OCI-LY1 (cell line): ENCODE data around the gene GOPC.

Source experiments
- H2AFZ ChIP-seq: fragments of 200-600 bp; sonication (generic), shearing (Covaris generic); 2 replicates; pipeline ENCODE4 v1.6.0; 2014; ENCODE audit warnings: antibody characterized with exemption, mild to moderate bottlenecking, low read length
- H3F3A ChIP-seq: fragments of 200-600 bp; sonication (generic), shearing (Covaris generic); 2 replicates; pipeline ENCODE4 v1.6.0; 2014; ENCODE audit warnings: mild to moderate bottlenecking, antibody characterized with exemption, low read length, moderate library complexity; ENCODE audit not compliant: insufficient read depth
- H3K27ac ChIP-seq: fragments of 200-600 bp; sonication (generic); 2 replicates; pipeline ENCODE4 v1.5.1; 2014; ENCODE audit warnings: low read length, mixed run types, mild to moderate bottlenecking, low read depth; ENCODE audit not compliant: poor library complexity, severe bottlenecking
- H3K27me3 ChIP-seq: fragments of 200-600 bp; sonication (generic); 2 replicates; pipeline ENCODE4 v1.6.0; 2014; ENCODE audit warnings: antibody characterized with exemption, mild to moderate bottlenecking, low read length, moderate library complexity; ENCODE audit not compliant: insufficient read depth
- H3K36me3 ChIP-seq: fragments of 200-600 bp; sonication (generic); 2 replicates; pipeline ENCODE4 v1.6.1; 2014; ENCODE audit warnings: mild to moderate bottlenecking, antibody characterized with exemption, low read length, moderate library complexity, mixed read lengths; ENCODE audit not compliant: insufficient read depth
- H3K4me1 ChIP-seq: fragments of 200-600 bp; sonication (generic); 2 replicates; pipeline ENCODE4 v1.5.1; 2014; ENCODE audit warnings: mild to moderate bottlenecking, low read length, moderate library complexity; ENCODE audit not compliant: insufficient read depth, severe bottlenecking
- H3K4me2 ChIP-seq: fragments of 200-600 bp; sonication (generic), shearing (Covaris generic); 2 replicates; pipeline ENCODE4 v1.6.1; 2014; ENCODE audit warnings: low read length
- H3K4me3 ChIP-seq: fragments of 200-600 bp; sonication (generic); 2 replicates; pipeline ENCODE4 v1.5.1; 2014; ENCODE audit warnings: low read length, low read depth, mild to moderate bottlenecking, mixed read lengths; ENCODE audit not compliant: poor library complexity, severe bottlenecking
- H3K79me2 ChIP-seq: fragments of 200-600 bp; shearing (Covaris generic); 2 replicates; pipeline ENCODE4 v1.6.1; 2016; ENCODE audit warnings: mixed run types, low read length, mixed read lengths; ENCODE audit not compliant: insufficient read depth
- H3K9ac ChIP-seq: fragments of 200-600 bp; sonication (generic), shearing (Covaris generic); 2 replicates; pipeline ENCODE4 v1.6.1; 2014; ENCODE audit warnings: mild to moderate bottlenecking, low read length, mixed read lengths
- H3K9me2 ChIP-seq: fragments of 200-600 bp; sonication (generic), shearing (Covaris generic); 2 replicates; pipeline ENCODE4 v1.6.1; 2014; ENCODE audit warnings: low read depth, mild to moderate bottlenecking, low read length, mixed read lengths
- H3K9me3 ChIP-seq: fragments of 200-600 bp; shearing (Covaris generic); 2 replicates; pipeline ENCODE4 v1.6.1; 2014; ENCODE audit warnings: low read length, mixed read lengths
- H4K20me1 ChIP-seq: fragments of 200-600 bp; sonication (generic), shearing (Covaris generic); 2 replicates; pipeline ENCODE4 v1.6.0; 2016; ENCODE audit warnings: mild to moderate bottlenecking, low read length; ENCODE audit not compliant: insufficient read depth
- EZH2 ChIP-seq: fragments of 200-600 bp; sonication (generic), shearing (Covaris generic); IDR thresholded peaks from 2 replicates; pipeline ENCODE4 v1.8.0; 2017; ENCODE audit warnings: borderline replicate concordance, mixed run types, mild to moderate bottlenecking, antibody characterized with exemption, low read length, moderate library complexity, mixed read lengths
- TF ChIP-seq, protein P1 (sequence below): fragments of 200-600 bp; sonication (generic), shearing (Covaris generic); IDR thresholded peaks from 2 replicates; pipeline ENCODE4 v1.5.1; 2017; ENCODE audit warnings: mild to moderate bottlenecking, antibody characterized with exemption, low read length, moderate library complexity, mixed read lengths

The GOPC gene

DNA sequence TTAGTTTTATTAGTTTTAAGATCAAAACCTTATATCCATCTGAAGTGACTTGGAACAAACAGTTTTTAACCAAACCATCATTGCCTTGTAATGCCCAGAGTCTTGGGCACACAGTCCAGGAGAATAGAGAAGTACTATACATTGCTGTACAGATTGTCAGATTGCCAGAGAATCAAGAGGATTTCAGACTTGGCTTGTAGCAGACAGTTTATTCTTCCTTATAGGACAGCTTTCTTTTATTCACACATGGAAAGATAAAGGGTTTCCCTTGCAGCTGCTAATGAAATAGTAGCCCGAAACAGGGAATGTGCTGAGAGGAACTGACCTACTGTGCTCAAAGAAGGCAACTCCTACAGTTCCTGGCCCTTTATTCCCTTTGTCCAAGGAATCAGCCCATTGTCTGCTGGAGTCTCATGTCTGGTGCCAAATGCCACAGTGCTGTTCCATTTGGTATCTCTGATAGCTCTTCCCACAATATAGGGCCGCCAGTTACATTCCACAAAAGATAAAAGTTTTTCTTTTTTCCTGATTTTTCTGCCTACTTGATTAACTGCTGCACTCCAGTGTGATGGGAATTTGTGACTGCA is 89.2 kb downstream of the GOPC start:
- TF ChIP-seq, protein P1, sequence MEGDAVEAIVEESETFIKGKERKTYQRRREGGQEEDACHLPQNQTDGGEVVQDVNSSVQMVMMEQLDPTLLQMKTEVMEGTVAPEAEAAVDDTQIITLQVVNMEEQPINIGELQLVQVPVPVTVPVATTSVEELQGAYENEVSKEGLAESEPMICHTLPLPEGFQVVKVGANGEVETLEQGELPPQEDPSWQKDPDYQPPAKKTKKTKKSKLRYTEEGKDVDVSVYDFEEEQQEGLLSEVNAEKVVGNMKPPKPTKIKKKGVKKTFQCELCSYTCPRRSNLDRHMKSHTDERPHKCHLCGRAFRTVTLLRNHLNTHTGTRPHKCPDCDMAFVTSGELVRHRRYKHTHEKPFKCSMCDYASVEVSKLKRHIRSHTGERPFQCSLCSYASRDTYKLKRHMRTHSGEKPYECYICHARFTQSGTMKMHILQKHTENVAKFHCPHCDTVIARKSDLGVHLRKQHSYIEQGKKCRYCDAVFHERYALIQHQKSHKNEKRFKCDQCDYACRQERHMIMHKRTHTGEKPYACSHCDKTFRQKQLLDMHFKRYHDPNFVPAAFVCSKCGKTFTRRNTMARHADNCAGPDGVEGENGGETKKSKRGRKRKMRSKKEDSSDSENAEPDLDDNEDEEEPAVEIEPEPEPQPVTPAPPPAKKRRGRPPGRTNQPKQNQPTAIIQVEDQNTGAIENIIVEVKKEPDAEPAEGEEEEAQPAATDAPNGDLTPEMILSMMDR = no peak
- no peak for TF ChIP-seq EZH2
- H2AFZ ChIP-seq = no peak overlapping the region
- H4K20me1 ChIP-seq = no peaks in the 10 kb centered on the region
- no peak overlapping the region for H3K4me3 ChIP-seq
- no peaks in the 10 kb centered on the region for H3K36me3 ChIP-seq
- no peaks in the 10 kb centered on the region for H3K79me2 ChIP-seq
- H3K4me2 ChIP-seq = no peak overlapping the region
- no peaks in the 10 kb centered on the region for H3K9me2 ChIP-seq
- H3F3A ChIP-seq = no peaks in the 10 kb centered on the region
- no peak overlapping the region for H3K27ac ChIP-seq
- H3K9ac ChIP-seq = no peak overlapping the region
- H3K27me3 ChIP-seq = no peaks in the 10 kb centered on the region
- H3K9me3 ChIP-seq = no peaks in the 10 kb centered on the region
- no peaks in the 10 kb centered on the region for H3K4me1 ChIP-seq

DNA sequence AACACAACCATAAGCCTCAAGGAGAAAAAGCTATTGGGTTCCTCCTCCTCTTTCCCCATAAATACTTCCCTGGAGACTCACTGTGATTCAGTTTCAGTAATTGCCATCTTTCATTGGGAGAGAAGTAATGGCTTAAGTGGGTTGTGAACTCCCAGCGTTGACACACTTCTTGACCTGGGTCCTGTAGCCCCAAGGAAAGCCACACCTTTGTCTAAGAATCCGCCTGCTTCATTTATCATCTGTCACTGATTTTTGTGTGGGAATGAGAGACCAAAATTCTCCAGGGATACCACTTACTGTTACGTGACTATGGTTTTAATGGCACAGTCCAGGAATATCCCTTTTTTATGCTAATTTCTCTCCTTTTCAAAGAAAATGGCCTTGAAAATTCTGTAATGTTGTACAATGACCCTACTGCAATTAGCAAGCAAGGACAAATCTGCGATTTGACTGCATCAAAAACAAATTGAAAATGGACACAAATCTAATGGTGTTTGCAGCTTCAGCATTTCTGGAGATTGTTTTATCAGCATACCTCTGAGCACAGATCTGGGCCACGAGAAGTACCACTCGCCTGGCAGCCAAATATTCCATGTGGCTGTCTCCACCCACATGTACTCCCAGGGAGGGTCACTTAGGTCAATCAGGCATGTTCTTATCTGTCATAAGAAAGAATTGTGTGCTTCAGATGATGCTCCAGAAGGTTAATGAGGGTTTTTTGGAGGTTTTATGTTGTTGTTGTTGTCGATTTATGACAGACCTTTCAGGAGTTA is 90.1 kb downstream of the GOPC start:
- Histone ChIP-seq H3K9me2 (no peaks in the 10 kb centered on the region), H3K27ac (no peak overlapping the region), H3K9ac (no peak overlapping the region), H3K4me3 (no peak overlapping the region), H3K9me3 (no peaks in the 10 kb centered on the region), H4K20me1 (no peaks in the 10 kb centered on the region), H3K4me1 (no peaks in the 10 kb centered on the region), H3K4me2 (no peak overlapping the region), H3F3A (no peaks in the 10 kb centered on the region), H3K79me2 (no peaks in the 10 kb centered on the region), H3K27me3 (no peaks in the 10 kb centered on the region), H3K36me3 (no peaks in the 10 kb centered on the region), H2AFZ (no peak overlapping the region)
- TF ChIP-seq, protein P1 = no peak
- TF ChIP-seq EZH2 = no peak
